Measurements from ENCODE around the gene ZC3H12C. TPM values are rescaled to one million over a fixed set of nuclear protein-coding genes. Genes with fewer than 3 reads are reported as not detected.

ZC3H12C gene
- total and polyA plus RNA-seq, 2 of the 13 experiments (the other 11 are each of a cell fraction or from before 2014, with no cell fraction given), result 2.4 to 5.7 TPM

DNA sequence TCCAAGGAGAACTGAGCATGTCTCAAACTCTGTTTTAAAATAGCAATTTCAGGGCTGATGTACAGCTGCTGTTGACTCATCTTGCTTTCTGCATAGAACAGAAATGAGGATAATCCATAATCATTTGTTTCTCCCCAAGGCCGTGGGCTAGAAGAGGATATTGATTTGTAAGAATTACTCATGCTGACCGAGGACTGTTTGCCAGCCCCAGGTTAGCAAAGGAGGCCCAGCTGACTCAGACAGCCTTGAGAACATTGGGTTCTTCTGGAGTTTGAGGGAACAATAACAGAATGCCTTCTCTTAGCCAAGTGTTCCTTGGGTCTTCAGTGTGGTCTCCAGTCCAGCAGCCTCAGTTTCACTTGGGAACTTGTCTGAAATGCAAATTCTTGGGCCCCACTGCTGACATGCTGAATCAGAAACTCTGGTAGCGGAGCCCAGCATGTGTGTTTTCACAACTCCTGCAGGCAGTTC is 92.0 kb downstream of the ZC3H12C start:
- POLR2A ChIA-PET, result no interaction called here
- intact Hi-C loops (cut with micrococcal nuclease; ENCODE audit: unreplicated experiment), result no loop called here
- DNase-seq (ENCODE audit: low spot score), result peak; percentile 14
- no peaks in the 10 kb centered on the region; a peak in 1 of 5 replicates for H3K27me3 ChIP-seq (ENCODE audit: control insufficient read depth in 1 of 2, insufficient read depth in 2 of 2, low read length in 2 of 2)
- TF ChIP-seq KAT2B (IDR thresholded peaks at IDR 0.05; ENCODE audit: borderline replicate concordance, low read depth, low read length) (peak; percentile 78), GATAD2A (CRISPR knock-in tag; IDR thresholded peaks at IDR 0.05) (peak; percentile 50; the same call in 1 of the 2 replicates), SALL1 (CRISPR knock-in tag; IDR thresholded peaks at IDR 0.05) (0 out of 2 replicates have a peak, but pooled peaks have one; percentile 13), FOSL2 (CRISPR knock-in tag; IDR thresholded peaks at IDR 0.05) (peak; percentile 74), MTA3 (CRISPR knock-in tag; IDR thresholded peaks at IDR 0.05) (no peak)
- no peaks in the 10 kb centered on the region for H4K20me1 ChIP-seq (ENCODE audit: insufficient read depth, low read length)
- H3K4me2 ChIP-seq (ENCODE audit: low read depth, low read length), result no peak overlapping the region
- no peak overlapping the region for H3K4me3 ChIP-seq (replicated peaks in 1 of 3; ENCODE audit: insufficient read depth in 1 of 3, low read depth in 2 of 3, low read length in 3 of 3)
- CTCF ChIA-PET (ENCODE audit: low intra/inter-chr PET ratio, low total read pairs), result no interaction called here
- H3K27ac ChIP-seq (ENCODE audit: extremely low read length, insufficient read depth, low read length), result no peak overlapping the region
- no peak for FAIRE-seq
- in situ Hi-C loops (cut with HindIII; ENCODE audit: extremely low pct_ligation_motif_present, low pct_unique_long_range_greater_than_20kb), result no loop called here
- no TSS peak for BruUV-seq (replicated peaks)
- 0 out of 2 replicates have a peak, but pooled peaks cover 1% of the 10 kb centered on the region for H3K4me1 ChIP-seq (ENCODE audit: insufficient read depth, low read length)
- no peak overlapping the region for H2AFZ ChIP-seq (ENCODE audit: low read length)
- no peaks in the 10 kb centered on the region for H3K36me3 ChIP-seq (replicated peaks in 1 of 2; ENCODE audit: control insufficient read depth in 1 of 2, insufficient read depth in 2 of 2, low read length in 2 of 2)
- peak; percentile 69 for ATAC-seq
- H3K79me2 ChIP-seq (ENCODE audit: insufficient read depth, low read length), result no peaks in the 10 kb centered on the region
- no peaks in the 10 kb centered on the region for H3K9me3 ChIP-seq (ENCODE audit: low read length)
- H3K9ac ChIP-seq (ENCODE audit: insufficient read depth, low read depth, low read length), result no peak overlapping the region
- WGBS (ENCODE audit: low lambda C conversion rate), result 19% methylated on average over 3 of the region's 3 CpGs

DNA sequence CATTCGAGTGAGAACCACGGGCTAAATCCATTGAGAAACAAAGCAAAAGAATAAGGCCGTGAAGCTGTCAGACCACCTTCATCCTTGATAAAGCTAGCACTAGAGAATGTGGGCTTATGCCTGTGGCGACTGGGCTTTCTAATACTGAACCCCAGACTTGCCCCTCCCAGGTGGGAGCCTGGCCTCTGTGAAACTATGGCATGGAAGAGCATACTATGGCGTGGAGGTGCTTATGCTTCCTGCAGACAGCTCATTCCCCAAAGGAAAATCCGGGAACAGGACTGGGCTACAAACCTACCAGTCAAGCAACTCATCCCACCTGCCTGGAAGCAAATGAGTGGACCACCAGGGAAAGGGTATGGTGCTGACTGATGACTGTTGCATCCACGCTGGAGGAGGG is 92.4 kb downstream of the ZC3H12C start:
- no TSS peak for BruUV-seq (replicated peaks)
- intact Hi-C loops (cut with micrococcal nuclease; ENCODE audit: unreplicated experiment), result no loop called here
- H3K9ac ChIP-seq (ENCODE audit: insufficient read depth, low read depth, low read length), result no peak overlapping the region
- FAIRE-seq (no peak), ATAC-seq (no peak; the same call in 2 of the 3 replicates), DNase-seq (ENCODE audit: low spot score) (no peak)
- no peaks in the 10 kb centered on the region for H3K9me3 ChIP-seq (ENCODE audit: low read length)
- no peaks in the 10 kb centered on the region for H3K4me1 ChIP-seq (ENCODE audit: insufficient read depth, low read length)
- no peak overlapping the region for H3K4me2 ChIP-seq (ENCODE audit: low read depth, low read length)
- H3K4me3 ChIP-seq (replicated peaks in 1 of 3; ENCODE audit: insufficient read depth in 1 of 3, low read depth in 2 of 3, low read length in 3 of 3), result no peak overlapping the region
- in situ Hi-C loops (cut with HindIII; ENCODE audit: extremely low pct_ligation_motif_present, low pct_unique_long_range_greater_than_20kb), result no loop called here
- CTCF ChIA-PET (ENCODE audit: low intra/inter-chr PET ratio, low total read pairs), result no interaction called here
- no peaks in the 10 kb centered on the region for H3K79me2 ChIP-seq (ENCODE audit: insufficient read depth, low read length)
- H3K27ac ChIP-seq (ENCODE audit: extremely low read length, insufficient read depth, low read length), result no peak overlapping the region
- H2AFZ ChIP-seq (ENCODE audit: low read length), result no peak overlapping the region
- POLR2A ChIA-PET, result no interaction called here
- 23% methylated on average over 6 of the region's 7 CpGs for WGBS (ENCODE audit: low lambda C conversion rate)
- no peaks in the 10 kb centered on the region for H3K36me3 ChIP-seq (replicated peaks in 1 of 2; ENCODE audit: control insufficient read depth in 1 of 2, insufficient read depth in 2 of 2, low read length in 2 of 2)
- no peaks in the 10 kb centered on the region for H4K20me1 ChIP-seq (ENCODE audit: insufficient read depth, low read length)
- no peaks in the 10 kb centered on the region; a peak in 1 of 5 replicates for H3K27me3 ChIP-seq (ENCODE audit: control insufficient read depth in 1 of 2, insufficient read depth in 2 of 2, low read length in 2 of 2)
- TF ChIP-seq, protein P1, sequence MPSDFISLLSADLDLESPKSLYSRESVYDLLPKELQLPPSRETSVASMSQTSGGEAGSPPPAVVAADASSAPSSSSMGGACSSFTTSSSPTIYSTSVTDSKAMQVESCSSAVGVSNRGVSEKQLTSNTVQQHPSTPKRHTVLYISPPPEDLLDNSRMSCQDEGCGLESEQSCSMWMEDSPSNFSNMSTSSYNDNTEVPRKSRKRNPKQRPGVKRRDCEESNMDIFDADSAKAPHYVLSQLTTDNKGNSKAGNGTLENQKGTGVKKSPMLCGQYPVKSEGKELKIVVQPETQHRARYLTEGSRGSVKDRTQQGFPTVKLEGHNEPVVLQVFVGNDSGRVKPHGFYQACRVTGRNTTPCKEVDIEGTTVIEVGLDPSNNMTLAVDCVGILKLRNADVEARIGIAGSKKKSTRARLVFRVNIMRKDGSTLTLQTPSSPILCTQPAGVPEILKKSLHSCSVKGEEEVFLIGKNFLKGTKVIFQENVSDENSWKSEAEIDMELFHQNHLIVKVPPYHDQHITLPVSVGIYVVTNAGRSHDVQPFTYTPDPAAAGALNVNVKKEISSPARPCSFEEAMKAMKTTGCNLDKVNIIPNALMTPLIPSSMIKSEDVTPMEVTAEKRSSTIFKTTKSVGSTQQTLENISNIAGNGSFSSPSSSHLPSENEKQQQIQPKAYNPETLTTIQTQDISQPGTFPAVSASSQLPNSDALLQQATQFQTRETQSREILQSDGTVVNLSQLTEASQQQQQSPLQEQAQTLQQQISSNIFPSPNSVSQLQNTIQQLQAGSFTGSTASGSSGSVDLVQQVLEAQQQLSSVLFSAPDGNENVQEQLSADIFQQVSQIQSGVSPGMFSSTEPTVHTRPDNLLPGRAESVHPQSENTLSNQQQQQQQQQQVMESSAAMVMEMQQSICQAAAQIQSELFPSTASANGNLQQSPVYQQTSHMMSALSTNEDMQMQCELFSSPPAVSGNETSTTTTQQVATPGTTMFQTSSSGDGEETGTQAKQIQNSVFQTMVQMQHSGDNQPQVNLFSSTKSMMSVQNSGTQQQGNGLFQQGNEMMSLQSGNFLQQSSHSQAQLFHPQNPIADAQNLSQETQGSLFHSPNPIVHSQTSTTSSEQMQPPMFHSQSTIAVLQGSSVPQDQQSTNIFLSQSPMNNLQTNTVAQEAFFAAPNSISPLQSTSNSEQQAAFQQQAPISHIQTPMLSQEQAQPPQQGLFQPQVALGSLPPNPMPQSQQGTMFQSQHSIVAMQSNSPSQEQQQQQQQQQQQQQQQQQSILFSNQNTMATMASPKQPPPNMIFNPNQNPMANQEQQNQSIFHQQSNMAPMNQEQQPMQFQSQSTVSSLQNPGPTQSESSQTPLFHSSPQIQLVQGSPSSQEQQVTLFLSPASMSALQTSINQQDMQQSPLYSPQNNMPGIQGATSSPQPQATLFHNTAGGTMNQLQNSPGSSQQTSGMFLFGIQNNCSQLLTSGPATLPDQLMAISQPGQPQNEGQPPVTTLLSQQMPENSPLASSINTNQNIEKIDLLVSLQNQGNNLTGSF (CRISPR knock-in tag; IDR thresholded peaks at IDR 0.05), result no peak
- no peak for TF ChIP-seq ZNF496 (CRISPR knock-in tag; IDR thresholded peaks at IDR 0.05; ENCODE audit: insufficient replicate concordance)
- TF ChIP-seq, protein P2, sequence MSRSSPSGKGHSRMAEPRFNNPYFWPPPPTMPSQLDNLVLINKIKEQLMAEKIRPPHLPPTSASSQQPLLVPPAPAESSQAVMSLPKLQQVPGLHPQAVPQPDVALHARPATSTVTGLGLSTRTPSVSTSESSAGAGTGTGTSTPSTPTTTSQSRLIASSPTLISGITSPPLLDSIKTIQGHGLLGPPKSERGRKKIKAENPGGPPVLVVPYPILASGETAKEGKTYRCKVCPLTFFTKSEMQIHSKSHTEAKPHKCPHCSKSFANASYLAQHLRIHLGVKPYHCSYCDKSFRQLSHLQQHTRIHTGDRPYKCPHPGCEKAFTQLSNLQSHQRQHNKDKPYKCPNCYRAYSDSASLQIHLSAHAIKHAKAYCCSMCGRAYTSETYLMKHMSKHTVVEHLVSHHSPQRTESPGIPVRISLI (CRISPR knock-in tag; IDR thresholded peaks at IDR 0.05; ENCODE audit: borderline replicate concordance), result no peak
- TF ChIP-seq, protein P3, sequence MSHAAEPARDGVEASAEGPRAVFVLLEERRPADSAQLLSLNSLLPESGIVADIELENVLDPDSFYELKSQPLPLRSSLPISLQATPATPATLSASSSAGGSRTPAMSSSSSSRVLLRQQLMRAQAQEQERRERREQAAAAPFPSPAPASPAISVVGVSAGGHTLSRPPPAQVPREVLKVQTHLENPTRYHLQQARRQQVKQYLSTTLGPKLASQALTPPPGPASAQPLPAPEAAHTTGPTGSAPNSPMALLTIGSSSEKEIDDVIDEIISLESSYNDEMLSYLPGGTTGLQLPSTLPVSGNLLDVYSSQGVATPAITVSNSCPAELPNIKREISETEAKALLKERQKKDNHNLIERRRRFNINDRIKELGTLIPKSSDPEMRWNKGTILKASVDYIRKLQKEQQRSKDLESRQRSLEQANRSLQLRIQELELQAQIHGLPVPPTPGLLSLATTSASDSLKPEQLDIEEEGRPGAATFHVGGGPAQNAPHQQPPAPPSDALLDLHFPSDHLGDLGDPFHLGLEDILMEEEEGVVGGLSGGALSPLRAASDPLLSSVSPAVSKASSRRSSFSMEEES (CRISPR knock-in tag; IDR thresholded peaks at IDR 0.05), result no peak
- TF ChIP-seq, protein P4, sequence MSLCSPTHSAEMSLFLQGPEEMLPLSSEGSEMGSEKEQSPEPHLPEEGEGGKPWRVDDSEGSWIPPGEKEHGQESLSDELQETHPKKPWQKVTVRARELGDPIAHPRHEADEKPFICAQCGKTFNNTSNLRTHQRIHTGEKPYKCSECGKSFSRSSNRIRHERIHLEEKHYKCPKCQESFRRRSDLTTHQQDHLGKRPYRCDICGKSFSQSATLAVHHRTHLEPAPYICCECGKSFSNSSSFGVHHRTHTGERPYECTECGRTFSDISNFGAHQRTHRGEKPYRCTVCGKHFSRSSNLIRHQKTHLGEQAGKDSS (CRISPR knock-in tag; IDR thresholded peaks at IDR 0.05; ENCODE audit: borderline replicate concordance, low read depth), result no peak
